Endothelial cell of umbilical vein (primary cell): ENCODE measurements around the gene ZCCHC9. TPM values are rescaled to one million over a fixed set of nuclear protein-coding genes. Genes with fewer than 3 reads are reported as not detected.
"Not testable (repeated sequence)": the region's sequence is repeated elsewhere in the genome, so short reads cannot be mapped to it uniquely, and the experiment has no call there.

ENCODE experiments used
- BruUV-seq: library from RNA; stranded (reverse); fragments of 400-500 nt; replicated peaks from 2 replicates; lab custom pipeline; 2021; lab: Mats Ljungman, UMichigan
- CTCF ChIA-PET: fragments of 300-600, 350-600 bp; sonication (Branson Sonifier 250); formaldehyde crosslinking; loops from one replicate; lab custom pipeline; 2021; ENCODE audit warnings: antibody characterized with exemption, inconsistent platforms; lab: Charles Lee
- POLR2A ChIA-PET: fragments of 300-600, 350-600 bp; sonication (Branson Sonifier 250); formaldehyde crosslinking; loops from one replicate; lab custom pipeline; 2021; ENCODE audit warnings: antibody characterized with exemption, inconsistent platforms; lab: Charles Lee
- DNase-seq: peaks from one replicate; pipeline ENCODE4 v3.0.0-alpha.2; 2011; ENCODE audit warnings: low read depth, low spot score
- FAIRE-seq: peaks from 2 replicates; lab custom pipeline; 2011; peaks lifted over from hg19 to GRCh38; lab: Jason Lieb, UNC
- H2AFZ ChIP-seq: 2 replicates; pipeline ENCODE4 v1.6.0; 2012; ENCODE audit warnings: low read depth, low read length, control low read depth, inconsistent platforms
- H3K27ac ChIP-seq: 2 replicates; pipeline ENCODE4 v1.5.1; 2011; ENCODE audit warnings: low read depth, mild to moderate bottlenecking, control low read depth, low read length, moderate library complexity; ENCODE audit not compliant: insufficient read depth
- H3K27me3 ChIP-seq, 2 experiments: 2 replicates each; pipeline versions ENCODE4 v1.6.0 to v1.6.1; 2011; ENCODE audit warnings: low read length in 2 of 2, mixed read lengths in 1 of 2; ENCODE audit not compliant: control insufficient read depth in 2 of 2, insufficient read depth in 2 of 2
- H3K36me3 ChIP-seq, 2 experiments: 2 replicates in 1 of 2; 3 replicates in 1 of 2; pipeline ENCODE4 v1.5.1; 2011; ENCODE audit warnings: low read length in 2 of 2, mild to moderate bottlenecking in 1 of 2, moderate library complexity in 1 of 2; ENCODE audit not compliant: control insufficient read depth in 2 of 2, insufficient read depth in 2 of 2; ENCODE audit errors: extremely low read depth in 1 of 2
- H3K4me1 ChIP-seq: 3 replicates; pipeline ENCODE4 v1.5.1; 2011; ENCODE audit warnings: mild to moderate bottlenecking, low read length; ENCODE audit not compliant: control insufficient read depth, insufficient read depth; ENCODE audit errors: extremely low read depth
- H3K4me2 ChIP-seq: 2 replicates; pipeline ENCODE4 v1.6.1; 2011; ENCODE audit warnings: low read length, control low read depth, mixed read lengths; ENCODE audit not compliant: insufficient read depth
- H3K4me3 ChIP-seq, 3 experiments: fragments of 200-600 bp in 1 of 3; sonication (generic), shearing (Covaris generic) in 1 of 3; replicated peaks in 1 of 3; 2 replicates each; pipeline ENCODE4 v1.5.1; 2011 to 2016; ENCODE audit warnings: control low read depth in 3 of 3, low read length in 3 of 3, mild to moderate bottlenecking in 2 of 3, inconsistent platforms in 1 of 3, low read depth in 1 of 3, moderate library complexity in 1 of 3; ENCODE audit not compliant: insufficient read depth in 1 of 3
- H3K79me2 ChIP-seq: 2 replicates; pipeline ENCODE4 v1.6.0; 2012; ENCODE audit warnings: low read length, inconsistent platforms; ENCODE audit not compliant: control insufficient read depth, insufficient read depth
- H3K9ac ChIP-seq: replicated peaks from 2 replicates; pipeline ENCODE3; 2011; ENCODE audit warnings: low read length, control low read depth; ENCODE audit not compliant: insufficient read depth; ENCODE audit errors: extremely low read depth
- H3K9me1 ChIP-seq: replicated peaks from 3 replicates; pipeline ENCODE4 v1.6.0; 2011; ENCODE audit warnings: mild to moderate bottlenecking, low read length; ENCODE audit not compliant: control insufficient read depth, insufficient read depth; ENCODE audit errors: extremely low read depth
- H3K9me3 ChIP-seq: replicated peaks from 2 replicates; pipeline ENCODE4 v1.5.1; 2012; ENCODE audit warnings: low read length, inconsistent platforms; ENCODE audit not compliant: control insufficient read depth, insufficient read depth
- H4K20me1 ChIP-seq: replicated peaks from 2 replicates; pipeline ENCODE3; 2011; ENCODE audit warnings: mild to moderate bottlenecking, low read length; ENCODE audit not compliant: control insufficient read depth, insufficient read depth; ENCODE audit errors: extremely low read depth
- CTCF ChIP-seq, 2 donors: IDR thresholded peaks; 1 replicate in 1 of 2; 2 replicates in 1 of 2; pipeline ENCODE4 v1.5.1; 2011; ENCODE audit warnings: low read length in 2 of 2, mild to moderate bottlenecking in 2 of 2, moderate library complexity in 2 of 2, control low read depth in 1 of 2, inconsistent platforms in 1 of 2, low read depth in 1 of 2; ENCODE audit not compliant: insufficient read depth in 1 of 2; ENCODE audit errors: extremely low read depth in 1 of 2
- EZH2 ChIP-seq: IDR thresholded peaks from 2 replicates; pipeline ENCODE4 v1.6.1; 2012; ENCODE audit warnings: borderline replicate concordance, low read depth, mild to moderate bottlenecking, moderate library complexity, low read length, inconsistent platforms; ENCODE audit not compliant: severe bottlenecking
- FOS ChIP-seq: IDR thresholded peaks from 2 replicates; pipeline ENCODE4 v1.6.1; 2011; ENCODE audit warnings: mild to moderate bottlenecking, low read length, moderate library complexity, borderline replicate concordance; ENCODE audit not compliant: insufficient read depth
- GATA2 ChIP-seq: IDR thresholded peaks from 2 replicates; pipeline ENCODE4 v1.7.0; 2011; ENCODE audit warnings: low read depth, mild to moderate bottlenecking, moderate library complexity, mixed read lengths, low read length; ENCODE audit not compliant: insufficient read length, insufficient read depth
- JUN ChIP-seq: IDR thresholded peaks from 2 replicates; pipeline ENCODE4 v1.6.1; 2011; ENCODE audit warnings: borderline replicate concordance, low read depth; ENCODE audit not compliant: insufficient read length, insufficient read depth
- MAX ChIP-seq: IDR thresholded peaks from 2 replicates; pipeline ENCODE4 v1.6.1; 2011; ENCODE audit not compliant: insufficient read depth, insufficient read length
- MYC ChIP-seq: IDR thresholded peaks from one replicate; pipeline ENCODE4 v1.6.1; 2011; ENCODE audit warnings: mild to moderate bottlenecking, low read depth, low read length
- POLR2A ChIP-seq: IDR thresholded peaks from 2 replicates; pipeline ENCODE4 v1.6.1; 2012; ENCODE audit warnings: low read depth, mild to moderate bottlenecking, control low read depth, low read length
- POLR2AphosphoS5 ChIP-seq: IDR thresholded peaks from 2 replicates; pipeline ENCODE4 v1.6.1; 2012; ENCODE audit warnings: low read depth, mild to moderate bottlenecking, control low read depth, low read length, moderate library complexity; ENCODE audit not compliant: insufficient read depth
- dilution Hi-C: fragments of 300-500 bp; cut with MboI; formaldehyde crosslinking; loops from one replicate; pipeline ENCODE4 v1.15.0; 2019; ENCODE audit warnings: low sequenced_read_pairs; ENCODE audit not compliant: extremely low pct_ligation_motif_present
- intact Hi-C: fragments of 100-400 bp; cut with micrococcal nuclease; formaldehyde crosslinking; loops from one replicate; pipeline ENCODE4 v1.10.0; 2022
- polyA plus RNA-seq, 4 experiments: library from polyadenylated mRNA; depleted of rRNA in 3 of 4; stranded (reverse) in 3 of 4; unstranded in 1 of 4; fragments of >200 nt; gene quantifications; 2 replicates each; pipeline versions ENCODE4 v1.2.1 to v1.2.3, GENCODE V29; 2011 to 2012; ENCODE audit warnings: missing spikeins in 1 of 4
- total RNA-seq: library from RNA; stranded (reverse); gene quantifications from 2 replicates; pipeline ENCODE4 v1.2.3, GENCODE V29; 2021

The ZCCHC9 gene
- total and polyA plus RNA-seq, 2 donors (not counting 3 experiments of a cell fraction or from before 2014, with no cell fraction given): 6.8 to 23.9 TPM

GRCh38 chr5:81338213-81338612 is 36.8 kb downstream of the ZCCHC9 start:
- H2AFZ ChIP-seq, CTCF ChIA-PET, H3K9me3 ChIP-seq, DNase-seq, FAIRE-seq, H4K20me1 ChIP-seq, H3K27me3 ChIP-seq, H3K27ac ChIP-seq, intact Hi-C loops, H3K4me2 ChIP-seq, dilution Hi-C loops, H3K4me3 ChIP-seq, H3K36me3 ChIP-seq, H3K79me2 ChIP-seq, H3K9ac ChIP-seq, H3K9me1 ChIP-seq, H3K4me1 ChIP-seq, BruUV-seq, POLR2A ChIA-PET: not testable (repeated sequence)

- H3K4me1 ChIP-seq: no peaks in the 10 kb centered on the region
- H3K9me1 ChIP-seq: no peaks in the 10 kb centered on the region
- no peak overlapping the region for H3K27ac ChIP-seq
- no peak overlapping the region for H3K4me3 ChIP-seq
- intact Hi-C loops: no loop called here
- DNase-seq: no peak
- H3K4me2 ChIP-seq: no peak overlapping the region
- FAIRE-seq: no peak
- no peaks in the 10 kb centered on the region for H3K79me2 ChIP-seq
- ChIA-PET CTCF (no interaction called here), POLR2A (no interaction called here)
- TF ChIP-seq CTCF (IDR thresholded peaks at IDR 0.05; ENCODE audit: extremely low read depth in 1 of 2, insufficient read depth in 1 of 2, low read depth in 1 of 2, low read length in 2 of 2) (no peak), POLR2A (no peak), MAX (no peak), GATA2 (no peak), MYC (no peak), JUN (no peak), EZH2 (no peak), FOS (no peak), POLR2AphosphoS5 (no peak)
- H3K27me3 ChIP-seq: peaks cover 0 to 2% of the 10 kb centered on the region in 2 experiments
- no peaks in the 10 kb centered on the region for H4K20me1 ChIP-seq
- H3K36me3 ChIP-seq: no peaks in the 10 kb centered on the region
- no TSS peak for BruUV-seq
- no peak overlapping the region for H3K9ac ChIP-seq
- H2AFZ ChIP-seq: no peak overlapping the region
- dilution Hi-C loops: no loop called here
- no peaks in the 10 kb centered on the region for H3K9me3 ChIP-seq
These were observed 43.3 kb downstream of the ZCCHC9 start for GRCh38 chr5:81344736-81345135.
